Superior temporal gyrus (tissue), 1 donor: ENCODE results near the gene PPM1M.

Experiments
- DNase-seq: peaks from one replicate; pipeline ENCODE4 v3.0.0-alpha.2; 2016; ENCODE audit errors: extremely low spot score

The PPM1M gene

DNA sequence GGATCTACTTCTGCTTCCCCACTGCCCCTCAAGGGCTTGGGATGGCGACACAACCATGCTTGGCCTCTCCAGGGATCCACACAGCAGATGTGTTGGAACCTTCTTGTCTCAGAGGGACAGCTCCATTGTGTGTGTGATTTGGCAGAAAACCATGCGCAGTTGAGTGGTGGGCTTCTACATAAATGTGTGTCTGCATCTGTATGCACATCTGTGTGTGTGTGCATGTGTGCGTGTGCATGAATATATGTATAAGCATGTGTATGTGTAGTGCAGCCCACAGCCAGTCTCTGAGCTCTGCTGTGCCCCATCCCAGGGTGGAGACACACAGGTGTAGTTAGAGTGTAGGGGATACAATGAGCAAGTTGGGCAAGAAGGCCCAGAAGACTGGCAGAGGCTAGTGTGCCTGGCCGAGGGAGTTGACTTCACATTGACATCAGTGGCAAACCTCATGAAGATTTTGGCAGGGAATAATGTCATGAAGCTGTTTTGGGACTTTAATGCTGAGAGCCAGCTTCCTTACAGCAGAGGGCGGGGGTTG lies 50.2 kb downstream of the PPM1M start:
- no peak for DNase-seq

- DNase-seq = no peak
Measured at GRCh38 chr3:52297242-52298148, 51.9 kb downstream of the PPM1M start.

DNA sequence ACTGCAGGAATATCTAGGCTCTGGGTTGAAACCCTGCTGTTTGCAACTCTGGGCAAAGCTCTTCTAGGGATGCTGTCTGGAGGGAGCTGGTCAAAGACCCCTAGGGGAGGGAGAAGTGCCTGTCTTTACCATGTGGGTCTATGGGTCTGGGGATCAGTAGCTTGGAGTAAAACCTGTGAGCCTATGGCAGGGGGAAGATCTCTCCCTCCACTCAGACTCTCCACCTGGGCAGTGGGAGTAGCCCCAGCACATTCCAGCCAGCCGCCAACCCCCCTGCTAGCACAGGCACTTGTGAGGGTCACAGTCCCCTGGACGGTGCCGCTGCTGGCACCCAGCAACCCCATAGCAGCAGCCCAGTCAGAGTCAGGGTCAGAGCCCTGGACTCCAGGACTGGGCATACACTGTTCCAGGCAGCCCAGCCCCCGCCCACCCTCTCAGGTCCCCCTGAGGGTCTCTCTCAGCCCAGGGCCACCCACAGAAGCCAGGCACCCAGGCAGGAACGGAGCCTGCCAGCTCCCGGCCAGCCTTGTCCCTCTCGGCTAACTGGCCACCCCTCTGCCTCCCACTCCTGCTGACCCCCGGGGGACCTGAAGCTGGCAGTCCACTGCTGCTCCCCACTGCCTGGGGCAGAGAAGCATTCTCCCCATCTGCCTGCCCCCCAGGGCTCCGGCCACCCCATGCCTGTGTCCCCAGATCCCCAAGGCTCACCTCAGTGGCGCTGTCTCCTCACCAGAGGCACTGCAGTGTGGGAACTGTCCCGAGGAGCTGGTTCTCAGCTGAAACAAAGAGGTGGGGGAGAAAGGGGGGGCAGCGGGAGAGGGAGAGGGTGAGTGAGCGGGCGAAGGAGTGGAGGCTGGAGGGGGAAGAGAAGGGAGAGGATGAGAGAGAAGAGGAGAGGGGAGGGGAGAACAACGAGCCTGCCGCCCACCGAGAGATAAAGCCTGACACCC lies 52.9 kb downstream of the PPM1M start:
- DNase-seq = no peak

- no peak for DNase-seq
Measured at GRCh38 chr3:52299247-52299878, 53.8 kb downstream of the PPM1M start.
